NCI-H526 treated with DMSO at 0.1 percent for 48 hours (cell line): ENCODE data around the gene CXXC5.
"Not testable (repeated sequence)": the region's sequence is repeated elsewhere in the genome, so short reads cannot be mapped to it uniquely, and the experiment has no call there.

Experiments used
- DNase-seq: peaks from one replicate; lab custom pipeline; 2025; lab: John Stamatoyannopoulos, UW

Gene CXXC5

GRCh38 chr5:139648205-139649081 is at the start of gene CXXC5:
TSS of gene CXXC5 (plus strand) at chr5:139648349. CDS start at chr5:139680524, 32,175 bp downstream.
- DNase-seq = peak; percentile 88

- DNase-seq = not testable (repeated sequence)
Measured at GRCh38 chr5:139598601-139598965, 49.6 kb upstream of the CXXC5 start.

- no peak for DNase-seq
Measured at GRCh38 chr5:139600336-139600949, 47.7 kb upstream of the CXXC5 start.

- DNase-seq = no peak
Measured at GRCh38 chr5:139601429-139601828, 46.7 kb upstream of the CXXC5 start.

- not testable (repeated sequence) for DNase-seq
Measured at GRCh38 chr5:139601948-139602347, 46.2 kb upstream of the CXXC5 start.

GRCh38 chr5:139605887-139606286 is 42.3 kb upstream of the CXXC5 start:
- DNase-seq = no peak

GRCh38 chr5:139611703-139612584 is 36.2 kb upstream of the CXXC5 start:
- DNase-seq = no peak

- DNase-seq = no peak
Measured at GRCh38 chr5:139619861-139620260, 28.3 kb upstream of the CXXC5 start.

- not testable (repeated sequence) for DNase-seq
Measured at GRCh38 chr5:139625398-139625797, 22.8 kb upstream of the CXXC5 start.

GRCh38 chr5:139630855-139631254 is 17.3 kb upstream of the CXXC5 start:
- DNase-seq = no peak

- DNase-seq = no peak
Measured at GRCh38 chr5:139631520-139632165, 16.5 kb upstream of the CXXC5 start.

GRCh38 chr5:139633295-139634027 is 14.7 kb upstream of the CXXC5 start:
- peak; percentile 81 for DNase-seq

GRCh38 chr5:139634028-139634325 is 14.2 kb upstream of the CXXC5 start:
- no peak for DNase-seq

- DNase-seq = no peak
Measured at GRCh38 chr5:139634541-139634940, 13.6 kb upstream of the CXXC5 start.

- DNase-seq = no peak
Measured at GRCh38 chr5:139635191-139635590, 13.0 kb upstream of the CXXC5 start.

GRCh38 chr5:139635606-139636206 is 12.4 kb upstream of the CXXC5 start:
- no peak for DNase-seq

GRCh38 chr5:139636207-139636792 is 11.8 kb upstream of the CXXC5 start:
- DNase-seq = no peak

- DNase-seq = no peak
Measured at GRCh38 chr5:139636975-139637408, 11.2 kb upstream of the CXXC5 start.

GRCh38 chr5:139637438-139638089 is 10.6 kb upstream of the CXXC5 start:
- peak; percentile 54 for DNase-seq
